ENCODE data around the gene ABHD16A.
"Not testable (repeated sequence)": the region's sequence is repeated elsewhere in the genome, so short reads cannot be mapped to it uniquely, and the experiment has no call there.

The ABHD16A gene

DNA sequence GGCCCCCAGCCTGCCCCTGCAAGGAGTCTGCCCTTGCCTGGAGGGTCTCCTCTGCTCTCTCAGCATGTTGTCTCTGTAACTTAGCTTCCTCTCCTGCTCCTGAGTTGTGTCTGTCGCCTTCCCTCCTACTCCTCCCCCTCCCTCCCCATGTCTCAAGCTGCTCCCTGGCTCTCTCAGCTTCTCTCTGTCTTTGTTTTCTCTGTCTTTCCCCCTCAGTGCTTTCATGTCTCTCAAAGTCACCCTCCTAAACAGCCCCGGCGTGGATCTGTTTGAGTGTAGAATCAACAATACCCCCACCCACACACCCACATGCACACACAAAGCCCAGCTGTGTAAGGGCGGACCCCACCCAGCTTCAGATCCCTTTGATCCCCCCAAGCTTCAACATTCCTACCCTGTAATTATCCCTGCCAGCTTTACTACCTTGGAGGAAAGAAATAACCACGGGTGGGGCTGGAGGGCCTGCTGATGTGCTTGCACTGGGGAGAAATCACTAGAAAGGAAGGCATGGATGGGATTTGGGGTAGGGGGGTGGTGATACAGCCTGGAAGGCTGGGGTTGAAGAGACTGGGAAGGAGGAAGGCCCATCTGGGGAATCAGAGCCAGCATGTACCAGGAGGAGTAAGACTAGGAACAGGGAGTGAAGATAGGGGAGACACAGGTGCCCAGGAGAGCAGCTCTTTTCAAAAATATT is 11.0 kb upstream of the ABHD16A start:
- H3K4me3 ChIP-seq (ENCODE audit: control insufficient read depth, low read depth, low read length): no peak overlapping the region
- DNase-seq (ENCODE audit: low read depth): no peak
- TF ChIP-seq CTCF (IDR thresholded peaks at IDR 0.05; ENCODE audit: control insufficient read depth, insufficient read depth, low read depth, low read length, missing control alignments): no peak

DNA sequence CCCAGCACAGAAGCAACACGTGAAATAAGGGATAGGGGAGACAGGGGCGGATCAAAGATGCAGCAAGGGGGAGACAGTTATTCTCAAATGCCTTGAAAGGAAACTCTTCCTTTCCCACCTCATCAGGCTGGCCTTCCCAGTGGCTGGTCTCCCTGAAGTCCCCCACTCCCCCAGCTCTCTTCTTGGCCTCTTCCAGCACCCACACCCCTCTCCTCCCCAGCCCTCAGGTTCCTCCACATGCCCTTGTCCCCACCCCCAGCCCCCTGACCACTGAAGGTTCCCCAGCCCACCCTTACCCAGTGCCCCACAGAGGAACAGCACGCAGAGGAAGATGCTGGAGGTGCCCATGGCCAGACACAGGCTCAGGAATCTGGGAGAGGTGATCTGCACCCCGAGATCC is 10.3 kb upstream of the ABHD16A start:
- no peak for TF ChIP-seq CTCF (IDR thresholded peaks at IDR 0.05; ENCODE audit: control insufficient read depth, insufficient read depth, low read depth, low read length, missing control alignments)
- no peak overlapping the region for H3K4me3 ChIP-seq (ENCODE audit: control insufficient read depth, low read depth, low read length)
- DNase-seq (ENCODE audit: low read depth): no peak

GRCh38 chr6:31712296-31712695 is 9.2 kb upstream of the ABHD16A start:
- no peak for DNase-seq (ENCODE audit: low read depth)
- H3K4me3 ChIP-seq (ENCODE audit: control insufficient read depth, low read depth, low read length): no peak overlapping the region
- peak; percentile 36 for TF ChIP-seq CTCF (IDR thresholded peaks at IDR 0.05; ENCODE audit: control insufficient read depth, insufficient read depth, low read depth, low read length, missing control alignments)

DNA sequence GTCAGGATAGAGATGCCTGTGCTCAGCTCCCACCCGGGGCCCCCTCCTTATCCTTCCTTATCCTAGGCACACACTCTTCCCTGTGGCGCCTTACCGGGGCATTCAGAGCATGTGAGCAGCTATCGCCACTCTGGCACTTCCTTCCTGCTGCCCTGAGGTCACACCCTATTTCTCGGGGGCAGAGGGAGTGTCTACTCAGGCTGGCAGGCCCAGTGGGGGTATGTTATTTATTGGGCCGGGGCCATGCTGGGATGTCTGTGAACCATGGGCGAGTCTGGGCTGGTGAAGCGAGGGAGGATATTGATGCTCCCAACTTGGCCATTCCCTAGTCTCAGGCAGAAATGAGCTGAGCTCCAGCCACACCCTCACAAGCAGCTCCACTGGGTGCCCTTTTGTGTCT is 8.1 kb upstream of the ABHD16A start:
- no peak overlapping the region for H3K4me3 ChIP-seq (ENCODE audit: control insufficient read depth, low read depth, low read length)
- DNase-seq (ENCODE audit: low read depth): no peak
- no peak for TF ChIP-seq CTCF (IDR thresholded peaks at IDR 0.05; ENCODE audit: control insufficient read depth, insufficient read depth, low read depth, low read length, missing control alignments)

DNA sequence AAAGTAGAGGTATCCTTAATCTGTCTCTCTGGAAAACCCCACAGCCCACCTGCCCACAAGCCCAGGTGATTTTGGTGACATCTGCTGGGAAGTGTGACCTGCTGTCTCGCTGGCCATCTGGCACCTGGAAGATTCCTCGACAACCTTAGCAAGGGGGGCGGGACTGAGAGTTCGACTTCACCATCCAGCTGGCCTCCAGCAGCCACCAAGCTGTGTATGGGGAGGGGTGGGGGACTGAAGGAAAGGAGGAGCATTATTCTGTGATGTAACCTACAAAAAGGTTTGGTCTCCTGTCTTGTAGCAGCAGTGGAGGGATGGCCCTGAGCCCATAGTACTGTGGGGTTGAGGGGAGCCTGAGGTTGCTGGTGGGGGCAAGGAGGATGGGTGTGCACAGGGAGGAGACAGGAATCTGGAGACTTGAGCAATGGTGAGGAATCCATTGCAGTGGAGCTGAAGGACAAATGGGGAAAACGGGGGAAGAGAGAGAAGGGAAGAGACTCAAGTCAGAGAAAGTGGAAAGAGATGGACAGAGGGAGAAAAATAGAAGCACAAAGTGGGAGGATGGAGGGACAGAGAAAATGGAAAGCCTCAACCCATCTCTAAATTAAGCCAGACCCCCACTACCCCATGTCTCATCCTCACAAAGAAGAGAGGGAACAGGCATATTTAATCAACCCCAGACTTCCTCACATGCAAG is 7.5 kb upstream of the ABHD16A start:
- DNase-seq (ENCODE audit: low read depth): no peak
- H3K4me3 ChIP-seq (ENCODE audit: control insufficient read depth, low read depth, low read length): no peak overlapping the region

DNA sequence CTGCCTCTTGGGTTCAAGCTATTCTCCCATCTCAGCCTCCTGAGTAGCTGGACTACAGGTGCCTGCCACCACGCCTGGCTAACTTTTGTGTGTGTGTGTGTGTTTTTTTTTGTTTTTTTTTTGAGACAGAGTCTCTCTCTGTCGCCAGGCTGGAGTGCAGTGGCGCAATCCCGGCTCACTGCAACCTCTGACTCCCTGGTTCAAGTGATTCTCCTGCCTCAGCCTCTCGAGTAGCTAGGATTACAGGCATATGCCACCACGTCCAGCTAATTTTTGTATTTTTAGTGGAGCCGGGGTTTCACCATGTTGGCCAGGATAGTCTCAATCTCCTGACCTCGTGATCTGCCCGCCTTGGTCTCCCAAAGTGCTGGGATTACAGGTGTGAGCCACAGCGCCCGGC is 6.0 kb upstream of the ABHD16A start:
- DNase-seq (ENCODE audit: low read depth); H3K4me3 ChIP-seq (ENCODE audit: control insufficient read depth, low read depth, low read length): not testable (repeated sequence)

More for the DNA sequence above, 7.5 kb upstream of the ABHD16A start:
- TF ChIP-seq CTCF (IDR thresholded peaks at IDR 0.05; ENCODE audit: control insufficient read depth, insufficient read depth, low read depth, low read length, missing control alignments): no peak

- H3K4me3 ChIP-seq (ENCODE audit: control insufficient read depth, low read depth, low read length): no peak overlapping the region
- no peak for TF ChIP-seq CTCF (IDR thresholded peaks at IDR 0.05; ENCODE audit: control insufficient read depth, insufficient read depth, low read depth, low read length, missing control alignments)
- no peak for DNase-seq (ENCODE audit: low read depth)
Observed at GRCh38 chr6:31708224-31708623, 5.1 kb upstream of the ABHD16A start.

Data from AG09309 (cell line).